ENCODE measurements around the gene ENTPD6. TPM values are rescaled to one million over a fixed set of nuclear protein-coding genes. Genes with fewer than 3 reads are reported as not detected.
"Not testable (repeated sequence)": the region's sequence is repeated elsewhere in the genome, so short reads cannot be mapped to it uniquely, and the experiment has no call there.

The ENTPD6 gene
- total RNA-seq, 4 donors from 2014 or later = 163 to 261 (median 224) TPM

DNA sequence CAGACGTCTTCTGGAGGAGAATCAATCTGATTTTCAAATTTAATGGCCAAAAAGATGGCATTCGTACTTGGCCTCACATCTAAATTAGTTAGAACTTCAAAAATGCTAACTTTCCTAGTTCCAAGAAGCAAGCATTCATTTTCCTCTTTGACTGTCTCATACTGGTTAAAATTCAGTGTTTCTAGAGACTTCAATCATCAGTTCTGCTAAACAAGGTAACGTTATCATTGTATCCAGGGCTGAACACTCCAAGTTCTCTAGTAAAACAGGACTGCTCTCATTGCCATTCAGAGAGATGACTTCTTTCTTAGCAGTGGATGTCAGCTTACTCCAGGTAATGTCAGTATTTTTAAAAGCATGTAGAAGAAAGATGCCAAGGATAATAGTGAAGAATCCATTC, 34.6 kb upstream of the ENTPD6 start:
- DNase-seq = no peak
- Histone ChIP-seq H3K9me3 (no peaks in the 10 kb centered on the region), H3K36me3 (no peaks in the 10 kb centered on the region), H3K4me3 (no peak overlapping the region), H3K27me3 (peaks cover 5% of the 10 kb centered on the region), H3K4me1 (no peaks in the 10 kb centered on the region), H3K27ac (no peak overlapping the region)
- TF ChIP-seq EP300 (IDR thresholded peaks at IDR 0.05; ENCODE audit: low read depth) (no peak), CTCF (IDR thresholded peaks at IDR 0.05) (no peak), POLR2AphosphoS5 (IDR thresholded peaks at IDR 0.05) (no peak), POLR2A (IDR thresholded peaks at IDR 0.05) (no peak)
- in situ Hi-C loops (cut with MboI; ENCODE audit: low pct_ligation_motif_present in 1 of 4, low pct_unique_long_range_greater_than_20kb in 1 of 4, low sequenced_read_pairs in 3 of 4) = loop anchor here in 1 of 4 donors (25.0 kb wide), 1 partner anchor 149 kb away; no protein-coding TSS in a partner anchor
- intact Hi-C loops (cut with DNase I; ENCODE audit: low total_unique reads) = no loop called here
- WGBS, 2 donors (ENCODE audit: low coverage in 1 of 2) = 63 to 76% methylated on average over 3 of the region's 3 CpGs

- intact Hi-C loops (cut with DNase I; ENCODE audit: low total_unique reads) (no loop called here), in situ Hi-C loops (cut with MboI; ENCODE audit: low pct_ligation_motif_present in 1 of 4, low pct_unique_long_range_greater_than_20kb in 1 of 4, low sequenced_read_pairs in 3 of 4) (loop anchor here in 1 of 4 donors (25.0 kb wide), 1 partner anchor 153 kb away; no protein-coding TSS in a partner anchor)
- no peak overlapping the region for H3K27ac ChIP-seq
- no peaks in the 10 kb centered on the region for H3K36me3 ChIP-seq
- H3K9me3 ChIP-seq = no peaks in the 10 kb centered on the region
- no peak overlapping the region for H3K4me3 ChIP-seq
- no peaks in the 10 kb centered on the region for H3K4me1 ChIP-seq
- DNase-seq = no peak
- no peak for TF ChIP-seq POLR2A (IDR thresholded peaks at IDR 0.05)
- no peak for TF ChIP-seq EP300 (IDR thresholded peaks at IDR 0.05; ENCODE audit: low read depth)
- peaks cover 11% of the 10 kb centered on the region for H3K27me3 ChIP-seq
Observed at GRCh38 chr20:25165128-25165527, 30.4 kb upstream of the ENTPD6 start.

GRCh38 chr20:25166105-25166782, 29.3 kb upstream of the ENTPD6 start:
- H3K27ac ChIP-seq; H3K4me1 ChIP-seq; DNase-seq; intact Hi-C loops (cut with DNase I; ENCODE audit: low total_unique reads); H3K4me3 ChIP-seq; H3K9me3 ChIP-seq; H3K36me3 ChIP-seq: not testable (repeated sequence)
- in situ Hi-C loops (cut with MboI; ENCODE audit: low pct_ligation_motif_present in 1 of 4, low pct_unique_long_range_greater_than_20kb in 1 of 4, low sequenced_read_pairs in 3 of 4) = loop anchor here in 1 of 4 donors (25.0 kb wide), 1 partner anchor 154 kb away; no protein-coding TSS in a partner anchor
- 57% methylated on average over 2 of the region's 2 CpGs; no CpG with 5 or more reads in 1 of the 2 donors for WGBS, 2 donors (ENCODE audit: low coverage in 1 of 2)
- H3K27me3 ChIP-seq = peaks cover 11% of the 10 kb centered on the region

DNA sequence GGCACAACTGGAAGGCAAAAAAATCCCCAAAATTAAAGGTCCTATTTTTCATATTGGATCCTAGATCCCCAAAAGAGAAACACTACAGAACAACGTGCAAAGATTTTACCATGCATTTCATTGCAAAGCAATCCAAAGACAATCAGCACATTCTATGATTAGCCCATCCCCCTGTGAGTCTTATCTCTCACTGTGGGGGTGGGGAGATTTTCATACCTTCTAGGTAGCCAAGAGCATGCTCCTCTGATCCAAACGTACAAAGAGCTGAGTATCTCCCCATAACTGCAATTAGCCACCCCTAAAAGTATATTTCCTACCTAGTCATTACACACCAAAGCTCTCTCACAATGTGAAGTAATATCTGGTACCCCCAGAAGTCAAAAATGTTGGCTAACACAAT, 22.2 kb upstream of the ENTPD6 start:
- peaks cover 0 to 3% (median 0%) of the 10 kb centered on the region in 4 donors for H3K4me1 ChIP-seq
- H3K27ac ChIP-seq = no peak overlapping the region
- intact Hi-C loops (cut with DNase I; ENCODE audit: low total_unique reads) (loop anchor here (10.0 kb wide), 1 partner anchor 89 kb away; the partner anchor contains the start of gene VSX1), in situ Hi-C loops (cut with MboI; ENCODE audit: low pct_ligation_motif_present in 1 of 4, low pct_unique_long_range_greater_than_20kb in 1 of 4, low sequenced_read_pairs in 3 of 4) (loop anchor here in 2 of 4 donors (10.0 to 25.0 kb wide), 2 partner anchors 161 to 179 kb away; partner anchors contain the start of gene APMAP (in 1 of the 2))
- no peak overlapping the region for H3K4me3 ChIP-seq
- WGBS, 2 donors (ENCODE audit: low coverage in 1 of 2) = 52 to 60% methylated on average over 2 of the region's 2 CpGs
- no peaks in the 10 kb centered on the region for H3K9me3 ChIP-seq
- DNase-seq = no peak
- no peaks in the 10 kb centered on the region for H3K36me3 ChIP-seq
- TF ChIP-seq POLR2A (IDR thresholded peaks at IDR 0.05) = no peak
- TF ChIP-seq EP300 (IDR thresholded peaks at IDR 0.05; ENCODE audit: low read depth) = no peak
- no peak for TF ChIP-seq CTCF (IDR thresholded peaks at IDR 0.05)
- no peak for TF ChIP-seq POLR2AphosphoS5 (IDR thresholded peaks at IDR 0.05)
- H3K27me3 ChIP-seq = no peaks in the 10 kb centered on the region

DNA sequence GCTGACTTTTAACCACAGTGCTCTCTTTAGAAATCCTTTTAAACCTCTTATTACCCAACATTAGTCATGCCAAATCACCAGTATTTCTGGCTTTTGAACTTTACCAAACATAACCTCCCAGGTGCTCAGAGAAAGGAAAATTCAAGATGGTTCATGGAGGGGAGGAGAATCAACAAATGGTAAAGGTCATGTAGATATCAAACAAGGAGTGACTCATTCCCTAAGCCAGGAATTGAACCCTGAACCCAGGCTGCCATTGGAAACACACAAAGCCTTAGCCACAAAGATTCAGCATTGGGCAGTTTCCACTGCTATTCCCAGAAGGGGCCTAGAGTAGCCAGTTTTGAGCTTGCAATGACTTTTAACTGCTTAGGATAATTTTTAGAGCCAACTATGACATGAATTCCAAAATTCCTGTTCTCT, 21.6 kb upstream of the ENTPD6 start:
- intact Hi-C loops (cut with DNase I; ENCODE audit: low total_unique reads) = loop anchor here (10.0 kb wide), 1 partner anchor 89 kb away; the partner anchor contains the start of gene VSX1
- no peak overlapping the region for H3K4me3 ChIP-seq
- no peak overlapping the region for H3K27ac ChIP-seq
- in situ Hi-C loops (cut with MboI; ENCODE audit: low pct_ligation_motif_present in 1 of 4, low pct_unique_long_range_greater_than_20kb in 1 of 4, low sequenced_read_pairs in 3 of 4) = loop anchor here in 2 of 4 donors (10.0 to 25.0 kb wide), 2 partner anchors 162 to 179 kb away; partner anchors contain the start of gene APMAP (in 1 of the 2)
- peaks cover 0 to 6% (median 0%) of the 10 kb centered on the region in 4 donors for H3K4me1 ChIP-seq
- no peak for DNase-seq
- TF ChIP-seq CTCF (IDR thresholded peaks at IDR 0.05) (no peak), POLR2AphosphoS5 (IDR thresholded peaks at IDR 0.05) (no peak), POLR2A (IDR thresholded peaks at IDR 0.05) (no peak), EP300 (IDR thresholded peaks at IDR 0.05; ENCODE audit: low read depth) (no peak)
- no peaks in the 10 kb centered on the region for H3K27me3 ChIP-seq
- H3K9me3 ChIP-seq = no peaks in the 10 kb centered on the region
- H3K36me3 ChIP-seq = no peaks in the 10 kb centered on the region

Measured in transverse colon (tissue), 4 donors.